ENCODE measurements around the gene ERLEC1.
"Not testable (repeated sequence)": the region's sequence is repeated elsewhere in the genome, so short reads cannot be mapped to it uniquely, and the experiment has no call there.

ERLEC1 gene, protein sequence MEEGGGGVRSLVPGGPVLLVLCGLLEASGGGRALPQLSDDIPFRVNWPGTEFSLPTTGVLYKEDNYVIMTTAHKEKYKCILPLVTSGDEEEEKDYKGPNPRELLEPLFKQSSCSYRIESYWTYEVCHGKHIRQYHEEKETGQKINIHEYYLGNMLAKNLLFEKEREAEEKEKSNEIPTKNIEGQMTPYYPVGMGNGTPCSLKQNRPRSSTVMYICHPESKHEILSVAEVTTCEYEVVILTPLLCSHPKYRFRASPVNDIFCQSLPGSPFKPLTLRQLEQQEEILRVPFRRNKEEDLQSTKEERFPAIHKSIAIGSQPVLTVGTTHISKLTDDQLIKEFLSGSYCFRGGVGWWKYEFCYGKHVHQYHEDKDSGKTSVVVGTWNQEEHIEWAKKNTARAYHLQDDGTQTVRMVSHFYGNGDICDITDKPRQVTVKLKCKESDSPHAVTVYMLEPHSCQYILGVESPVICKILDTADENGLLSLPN

DNA sequence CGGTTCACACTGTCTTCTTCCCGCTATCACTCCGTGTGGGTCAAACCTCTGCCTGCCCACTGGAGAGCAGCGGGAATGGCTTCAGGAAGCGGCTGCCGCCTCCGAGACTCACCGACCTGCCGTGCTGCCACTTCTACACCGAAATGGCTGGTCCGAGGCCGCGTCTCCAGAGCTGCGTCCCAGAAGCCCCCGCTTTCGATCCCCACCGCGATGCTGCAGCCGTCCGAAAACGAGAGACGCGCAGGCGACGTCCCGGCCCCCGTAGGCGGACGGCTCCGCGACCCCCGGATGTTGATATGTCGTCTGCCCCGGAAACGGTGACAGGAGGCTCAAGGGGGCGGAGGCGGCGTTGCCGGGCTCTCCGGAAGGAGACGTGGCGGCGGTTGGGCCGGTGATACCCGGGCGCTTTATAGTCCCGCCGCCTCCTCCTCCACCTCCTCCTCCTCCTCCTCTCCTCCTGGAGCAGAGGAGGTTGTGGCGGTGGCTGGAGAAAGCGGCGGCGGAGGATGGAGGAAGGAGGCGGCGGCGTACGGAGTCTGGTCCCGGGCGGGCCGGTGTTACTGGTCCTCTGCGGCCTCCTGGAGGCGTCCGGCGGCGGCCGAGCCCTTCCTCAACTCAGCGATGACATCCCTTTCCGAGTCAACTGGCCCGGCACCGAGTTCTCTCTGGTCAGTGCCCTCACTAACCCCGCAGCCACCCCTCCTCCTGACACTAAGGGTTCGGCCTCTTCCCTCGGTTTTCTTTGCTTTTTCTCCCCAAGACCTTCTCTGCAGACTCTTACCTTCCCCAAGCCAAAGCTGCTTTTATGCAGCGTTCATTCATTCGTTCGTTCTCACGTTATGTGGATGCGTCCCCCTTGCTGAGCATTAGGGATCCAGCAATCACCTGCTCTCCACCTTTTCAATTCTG lies at the start of gene ERLEC1, which contains the start of gene ASB3:
TSS of gene ERLEC1 (plus strand) at position 340 of the 909 bp plus-strand sequence. CDS start at position 507, 167 bp downstream.
TSS of gene ASB3 (minus strand) at position 249 of the 909 bp plus-strand sequence. CDS start 21,381 bp downstream, outside the sequence.
- DNase-seq, result peak; percentile 89

DNA sequence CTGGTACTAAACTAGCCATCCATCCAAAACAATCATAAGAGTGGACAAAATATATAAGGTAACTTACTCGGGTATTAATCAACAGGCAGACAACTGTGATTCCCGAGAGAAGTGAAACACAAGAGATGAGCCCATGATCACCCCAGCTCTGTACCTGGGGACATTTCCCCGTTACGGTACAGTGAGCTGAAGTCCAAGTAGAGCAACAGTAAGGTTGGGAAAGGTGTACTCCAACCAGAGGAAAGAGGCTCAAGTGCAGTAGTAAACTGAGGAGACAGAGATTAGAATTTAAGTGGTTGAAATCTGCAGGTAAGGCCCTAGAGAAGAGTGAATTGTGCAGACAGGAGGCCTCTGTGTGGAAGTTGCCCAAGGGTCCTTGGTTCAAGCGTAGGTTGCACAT lies 49.8 kb upstream of the ERLEC1 start:
- DNase-seq, result no peak

DNA sequence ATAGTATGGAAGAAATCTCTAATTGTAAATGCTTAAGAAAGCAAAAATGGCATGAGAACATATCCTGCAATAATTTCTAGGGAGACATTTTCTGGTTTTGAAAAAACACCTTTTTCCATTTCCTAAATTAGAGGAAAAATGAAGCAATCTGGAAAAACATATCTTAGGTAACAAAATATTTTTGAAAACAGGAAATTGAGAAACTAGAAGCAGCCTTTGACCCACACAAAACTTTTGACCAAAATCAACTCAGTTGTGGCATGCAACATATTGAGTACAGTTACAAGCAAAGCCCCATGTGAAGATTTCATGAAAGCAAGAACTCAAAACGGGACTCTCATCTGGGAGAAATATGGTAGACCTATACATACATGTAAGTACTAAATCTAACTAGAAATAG lies 47.8 kb upstream of the ERLEC1 start:
- no peak for DNase-seq

DNA sequence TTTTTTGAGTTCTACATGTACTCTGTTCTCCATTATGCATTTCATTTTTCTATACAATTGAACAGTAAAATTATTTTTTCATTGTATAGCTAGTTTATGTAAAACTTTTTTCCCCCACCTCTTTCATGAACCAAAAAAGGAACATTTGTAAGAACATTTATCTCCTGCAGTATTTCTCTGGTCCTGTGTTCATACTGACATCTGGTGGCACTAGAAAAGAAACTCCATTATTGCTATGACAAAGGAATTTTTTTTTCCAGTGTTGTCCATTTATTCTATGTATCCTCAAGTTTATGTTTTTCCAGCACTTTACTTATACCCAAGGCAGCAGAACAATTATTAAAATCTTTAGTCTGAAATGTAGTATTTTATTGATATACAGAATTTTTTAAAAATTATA lies 46.7 kb upstream of the ERLEC1 start:
- no peak for DNase-seq

DNA sequence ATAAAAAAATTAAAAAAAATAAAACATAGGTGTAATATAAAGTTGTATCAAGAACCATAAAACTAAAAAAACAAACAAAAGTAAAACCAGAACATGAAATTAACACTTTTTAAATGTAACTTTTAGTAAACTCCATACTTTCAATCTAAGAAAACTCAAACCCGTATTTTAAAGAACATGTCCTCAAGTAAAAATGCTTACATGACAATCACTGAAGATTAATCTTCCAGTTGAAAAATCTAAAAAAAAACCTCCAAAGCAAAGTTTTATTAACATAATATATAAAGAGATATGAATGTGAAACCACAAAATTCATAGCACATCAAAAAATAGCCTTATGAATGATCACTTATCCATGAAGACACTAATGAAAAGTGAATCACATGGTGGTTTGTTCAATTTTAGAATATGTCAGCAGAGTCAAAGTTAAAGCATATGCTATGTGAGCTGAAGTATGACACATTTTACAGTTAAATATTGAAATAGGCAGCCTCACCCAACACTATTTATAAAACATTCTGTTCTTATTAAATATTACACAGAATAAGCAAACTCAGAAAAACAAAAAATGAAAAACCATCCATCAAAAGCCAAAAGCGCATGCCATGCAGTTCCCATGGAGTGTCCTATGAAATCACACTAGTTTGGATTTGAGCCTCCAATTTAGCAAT lies 42.3 kb upstream of the ERLEC1 start:
- DNase-seq, result no peak

DNA sequence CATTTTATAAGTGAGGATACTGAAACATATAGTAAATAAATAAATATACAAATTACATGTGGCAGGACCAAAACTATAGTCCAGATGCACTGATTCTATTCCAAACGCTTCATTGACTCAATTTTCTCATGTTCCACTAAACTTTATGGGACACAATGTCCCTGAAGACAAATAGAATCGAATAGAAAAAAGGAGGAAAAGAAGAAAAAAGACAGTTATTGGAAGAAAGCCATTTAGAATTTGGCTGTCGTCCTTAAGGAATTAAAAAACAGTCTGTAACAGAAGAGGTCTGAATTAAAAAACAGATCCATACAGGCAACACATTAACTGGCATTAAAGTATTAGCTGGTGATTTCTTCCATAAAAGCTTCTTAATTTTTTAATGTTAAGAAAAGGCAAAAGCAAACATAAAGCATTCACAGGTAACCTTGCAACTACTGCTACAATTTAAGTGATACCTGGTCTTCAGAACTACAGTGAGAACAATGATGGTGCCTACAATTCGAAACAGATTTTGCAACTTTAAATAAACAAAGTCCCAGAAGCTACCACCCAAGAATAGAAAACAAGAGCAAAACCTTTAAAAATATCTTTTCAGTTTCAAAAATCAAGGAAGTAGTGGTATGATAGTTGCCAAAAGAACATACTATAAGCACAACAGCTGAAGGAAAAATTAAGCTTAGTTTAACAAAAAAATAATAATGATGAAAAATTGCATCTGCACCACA lies 36.6 kb upstream of the ERLEC1 start:
- DNase-seq, result no peak

DNA sequence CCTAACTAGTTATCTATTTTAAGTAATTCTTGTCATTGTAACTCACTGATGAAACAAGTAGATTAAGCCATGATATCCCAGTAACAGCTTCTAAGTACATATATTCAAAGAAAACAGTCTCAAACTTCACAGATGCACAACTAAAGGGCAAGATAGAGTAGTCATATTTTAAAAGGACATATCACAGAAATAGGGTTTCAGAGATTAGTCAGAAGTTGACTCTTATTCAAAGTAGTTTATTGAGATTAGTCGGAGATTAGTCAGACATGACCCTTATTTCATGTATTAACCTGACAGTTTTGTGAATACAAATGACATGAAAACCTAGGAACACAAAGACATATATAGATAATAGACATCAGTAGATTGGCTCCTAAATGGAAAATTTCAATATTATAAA lies 35.1 kb upstream of the ERLEC1 start:
- no peak for DNase-seq

DNA sequence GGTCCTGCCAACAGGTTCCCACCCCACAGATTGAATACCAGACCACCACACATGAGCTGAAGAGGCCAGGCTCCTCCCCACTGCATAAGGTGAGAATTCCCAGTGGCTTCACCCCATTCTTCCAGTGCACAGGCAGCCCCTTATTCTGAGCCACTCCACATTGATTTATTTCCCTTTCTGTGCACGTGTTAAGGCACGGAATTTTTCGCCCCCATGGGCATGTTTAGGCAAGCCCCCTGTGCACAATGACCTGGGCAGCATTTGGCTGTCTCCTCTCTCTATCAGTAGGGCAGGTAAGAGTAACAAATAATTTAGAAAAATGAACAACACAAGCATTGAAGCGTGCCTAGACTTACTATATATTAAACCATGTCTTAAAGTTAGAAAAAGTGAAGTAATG lies 34.5 kb upstream of the ERLEC1 start:
- no peak for DNase-seq

DNA sequence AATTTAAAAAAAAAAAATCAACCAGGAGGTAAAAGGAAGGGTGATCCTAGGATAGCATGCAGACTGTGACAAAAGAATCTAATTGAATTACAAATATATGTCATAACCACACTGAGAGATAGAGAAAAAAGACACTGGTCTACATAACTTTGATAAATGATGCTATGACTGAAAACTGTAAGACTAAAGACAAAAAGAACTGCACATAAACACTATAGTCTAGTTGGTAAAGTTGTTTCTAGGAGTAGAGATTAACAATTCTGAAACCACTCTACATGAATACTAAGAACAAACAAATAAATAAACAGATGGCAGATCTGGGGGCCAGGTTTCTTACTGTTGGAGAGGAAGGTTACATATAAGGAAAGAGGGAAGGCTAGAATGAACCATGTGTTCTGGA lies 33.8 kb upstream of the ERLEC1 start:
- DNase-seq, result no peak

DNA sequence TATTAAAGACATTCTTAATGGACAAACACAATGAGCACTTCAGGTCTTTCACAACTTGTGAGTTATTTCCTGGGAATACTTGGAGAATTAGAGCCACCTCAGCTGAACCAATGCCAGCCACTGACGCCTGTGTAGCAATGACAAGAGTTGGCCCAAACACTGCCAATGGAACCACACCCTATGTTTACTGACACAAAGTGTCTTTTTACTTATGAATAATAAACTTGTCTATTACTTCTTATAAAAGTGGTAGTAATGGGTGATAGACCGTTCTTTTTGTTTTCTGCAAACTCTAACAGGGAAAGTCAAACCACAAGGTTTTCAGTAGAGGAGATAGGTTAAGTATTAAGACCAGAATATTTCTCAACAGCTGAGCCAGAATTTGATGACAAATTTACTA lies 31.7 kb upstream of the ERLEC1 start:
- DNase-seq, result no peak

DNA sequence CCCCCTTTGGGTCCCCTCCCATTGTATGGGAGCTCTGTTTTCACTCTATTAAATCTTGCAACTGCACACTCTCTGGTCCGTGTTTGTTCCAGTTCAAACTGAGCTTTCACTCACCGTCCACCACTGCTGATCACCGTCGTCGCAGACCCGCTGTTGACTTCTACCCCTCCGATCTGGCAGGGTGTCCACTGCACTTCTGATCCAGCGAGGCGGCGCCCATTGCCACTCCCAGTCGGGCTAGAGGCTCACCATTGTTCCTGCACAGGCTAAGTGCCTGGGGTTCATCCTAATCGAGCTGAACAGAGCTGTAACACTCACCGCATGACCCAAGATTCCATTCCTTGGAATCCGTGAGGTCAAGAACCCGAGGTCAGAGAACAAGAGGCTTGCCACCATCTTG lies 30.2 kb upstream of the ERLEC1 start:
- DNase-seq, result no peak

DNA sequence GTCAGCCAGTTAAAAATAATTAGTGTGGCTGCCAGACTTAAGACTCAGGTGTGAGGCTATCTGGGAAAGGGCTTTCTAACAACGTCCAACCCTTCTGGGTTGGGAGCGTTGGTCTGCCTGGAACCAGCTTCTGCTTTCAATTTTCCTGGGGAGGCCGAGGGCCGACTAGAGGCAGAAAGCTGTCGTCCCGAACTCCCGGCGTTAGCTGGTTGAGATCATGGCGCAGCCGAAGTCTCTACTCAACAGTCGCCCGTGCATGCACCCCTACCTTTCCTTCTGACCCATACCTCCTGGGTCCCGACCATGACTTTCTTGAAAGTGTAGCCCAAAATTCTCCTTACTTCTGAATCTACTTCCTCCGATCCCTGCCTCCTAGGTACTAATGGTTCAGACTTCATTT lies 29.6 kb upstream of the ERLEC1 start:
- not testable (repeated sequence) for DNase-seq

DNA sequence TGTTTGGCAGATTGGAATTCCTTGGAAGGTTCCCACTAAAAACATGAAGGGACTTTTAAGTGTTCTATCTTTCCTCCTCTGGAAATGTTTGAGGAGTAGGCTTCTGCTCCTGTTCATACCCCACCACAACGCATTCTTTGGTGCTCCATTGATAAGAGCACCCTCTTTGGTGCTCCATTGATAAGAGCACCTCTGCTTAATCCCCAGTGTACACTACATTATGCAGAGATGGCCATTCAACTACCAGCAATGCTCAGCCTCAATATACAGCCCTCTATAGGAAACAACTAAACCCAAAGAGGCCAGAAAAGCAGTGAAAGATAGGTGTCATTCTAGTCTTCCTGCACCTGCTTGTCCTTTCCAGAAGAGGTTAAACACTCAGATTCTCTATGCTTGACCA lies 21.1 kb upstream of the ERLEC1 start:
- no peak for DNase-seq

DNA sequence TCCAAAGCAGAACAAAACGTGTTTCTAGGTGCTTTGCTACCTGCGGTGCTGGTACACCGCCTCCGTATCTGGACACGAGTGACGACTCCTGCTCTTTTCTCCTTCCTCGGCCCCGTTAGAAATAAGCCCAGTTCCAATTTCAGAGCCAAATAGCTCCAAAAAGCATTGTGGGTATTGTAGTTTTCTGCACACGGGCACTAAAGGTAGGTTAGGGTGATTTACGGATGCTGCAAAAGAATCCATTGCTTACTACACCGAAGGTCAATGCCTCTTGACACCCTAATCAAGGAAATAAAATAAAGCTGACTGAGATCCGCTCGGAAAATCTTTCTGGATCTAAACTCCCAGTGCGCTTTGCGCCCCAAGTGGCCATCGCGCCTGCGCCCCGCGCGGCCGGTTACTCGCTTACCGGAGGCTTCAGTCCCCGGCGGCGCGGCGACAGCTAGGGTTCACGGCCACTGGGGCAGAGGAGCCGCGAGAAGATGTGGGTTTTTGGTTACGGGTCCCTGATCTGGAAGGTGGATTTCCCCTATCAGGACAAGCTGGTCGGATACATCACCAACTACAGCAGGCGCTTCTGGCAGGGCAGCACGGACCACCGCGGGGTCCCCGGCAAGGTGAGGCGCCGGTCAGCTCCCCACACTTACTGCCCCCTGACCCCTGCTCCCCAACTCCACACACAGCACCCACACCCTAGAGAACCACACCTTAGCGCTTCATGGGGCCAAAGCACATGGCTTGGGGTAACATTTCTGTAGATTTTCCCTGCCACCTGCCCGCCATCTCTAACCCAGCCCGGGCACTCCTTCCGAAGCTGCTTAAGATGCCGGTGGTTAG lies 19.2 kb upstream of the ERLEC1 start, which contains the start of gene CHAC2:
TSS of gene CHAC2 (plus strand) at position 400 of the 837 bp plus-strand sequence. CDS start at position 483, 83 bp downstream.
- DNase-seq, result peak; percentile 87

DNA sequence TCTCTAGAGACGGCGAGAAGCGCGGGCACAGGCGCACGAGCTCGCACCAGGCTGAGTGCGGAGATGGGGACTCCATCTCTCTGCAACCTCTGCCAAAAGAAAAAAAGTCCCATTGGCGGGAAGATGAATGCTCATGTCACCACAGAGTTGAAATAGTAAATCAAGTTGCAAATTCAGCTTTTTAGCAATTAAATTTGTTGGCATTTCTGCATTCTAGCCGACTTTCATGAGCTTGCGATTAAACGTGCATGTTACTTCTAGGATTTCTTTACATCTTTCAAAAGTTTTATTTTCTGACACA lies 18.7 kb upstream of the ERLEC1 start:
- DNase-seq, result no peak

DNA sequence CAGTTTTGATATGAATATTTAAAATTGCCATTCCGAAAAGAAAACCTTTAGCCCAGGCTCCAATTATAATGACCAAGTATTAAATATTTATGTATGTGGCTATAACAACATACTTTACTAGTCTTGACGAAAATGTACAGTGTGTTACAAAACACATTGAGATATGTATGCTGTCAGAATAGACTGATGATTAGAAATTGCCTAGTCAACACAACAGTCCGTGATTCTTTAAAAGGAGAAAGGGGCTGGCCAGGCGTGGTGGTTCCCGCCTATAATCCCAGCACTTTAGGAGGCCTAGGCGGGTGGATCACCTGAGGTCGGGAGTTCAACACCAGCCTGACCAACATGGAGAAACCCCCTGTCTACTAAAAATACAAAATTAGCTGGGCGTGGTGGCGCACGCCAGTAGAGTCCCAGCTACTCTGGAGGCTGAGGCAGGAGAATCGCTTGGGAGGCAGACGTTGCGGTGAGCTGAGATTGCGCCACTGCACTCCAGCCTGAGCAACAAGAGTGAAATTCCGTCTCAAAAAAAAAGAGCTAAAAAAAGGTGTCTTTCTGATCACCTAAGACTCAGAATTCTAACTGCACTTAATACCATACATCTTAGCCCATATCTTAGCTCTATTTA lies 17.4 kb upstream of the ERLEC1 start:
- no peak for DNase-seq

DNA sequence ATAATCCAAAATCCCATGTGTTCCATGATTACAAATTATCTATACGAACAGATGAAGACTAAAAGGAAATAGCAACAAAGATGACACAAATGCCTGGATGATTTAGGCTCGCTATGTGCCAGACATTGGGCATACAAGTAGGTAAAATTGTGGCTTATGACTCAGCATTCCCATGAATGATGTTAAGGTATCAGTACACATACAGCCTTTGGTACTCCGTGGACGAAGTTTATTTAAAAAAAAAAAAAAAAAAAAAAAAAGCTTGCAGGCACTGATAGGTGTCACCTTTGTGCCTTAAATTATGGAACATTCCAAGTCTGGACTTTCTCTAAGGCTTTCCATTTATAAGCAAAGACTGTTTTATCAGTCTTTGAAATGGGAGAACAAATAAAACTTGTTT lies 16.6 kb upstream of the ERLEC1 start:
- no peak for DNase-seq

DNA sequence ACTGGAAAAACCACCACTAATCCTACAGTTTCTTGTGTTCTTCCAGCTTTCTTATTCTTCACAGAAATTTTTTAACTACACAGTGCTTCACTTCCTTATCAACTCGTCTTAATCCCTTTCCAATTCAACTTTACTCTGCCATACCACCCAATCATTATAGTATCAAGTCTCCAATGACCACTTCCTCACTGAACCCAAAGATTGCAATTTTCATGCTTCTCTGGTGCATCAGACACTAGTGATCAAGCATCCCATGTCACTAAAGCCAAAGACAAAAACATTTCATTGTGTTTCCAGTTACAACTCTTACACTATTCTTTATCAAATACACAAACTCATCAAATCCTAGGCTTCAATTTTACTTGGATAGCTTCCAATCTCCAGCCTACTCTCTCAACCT lies 9.7 kb upstream of the ERLEC1 start:
- no peak for DNase-seq

DNA sequence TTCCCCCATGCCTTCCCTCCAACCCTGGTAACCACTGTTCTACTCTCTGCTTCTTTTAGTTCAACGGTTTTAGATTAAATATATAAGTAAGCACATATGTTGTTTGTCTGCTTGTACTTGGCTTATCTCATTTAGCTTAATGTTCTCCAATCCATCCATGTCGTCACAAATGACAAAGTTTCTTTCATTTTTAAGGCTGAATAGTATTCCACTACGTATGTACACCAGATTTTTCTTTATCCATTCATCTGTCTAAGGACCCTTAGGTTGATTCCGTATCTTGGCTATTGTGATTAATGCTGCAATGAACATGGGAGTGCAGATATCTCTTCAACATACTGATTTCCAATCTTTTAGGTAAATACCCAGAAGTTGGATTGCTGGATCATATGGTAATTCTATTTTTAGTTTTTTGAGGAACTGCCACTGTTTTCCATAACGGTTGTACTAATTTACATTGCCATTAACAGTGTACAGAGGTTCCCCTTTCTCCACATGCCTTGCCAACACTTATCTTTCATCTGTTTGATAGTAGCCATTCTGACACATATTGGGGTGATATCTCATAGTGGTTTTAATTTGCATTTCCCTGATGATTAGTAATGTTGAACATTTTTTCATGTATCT lies 8.2 kb upstream of the ERLEC1 start:
- DNase-seq, result no peak

DNA sequence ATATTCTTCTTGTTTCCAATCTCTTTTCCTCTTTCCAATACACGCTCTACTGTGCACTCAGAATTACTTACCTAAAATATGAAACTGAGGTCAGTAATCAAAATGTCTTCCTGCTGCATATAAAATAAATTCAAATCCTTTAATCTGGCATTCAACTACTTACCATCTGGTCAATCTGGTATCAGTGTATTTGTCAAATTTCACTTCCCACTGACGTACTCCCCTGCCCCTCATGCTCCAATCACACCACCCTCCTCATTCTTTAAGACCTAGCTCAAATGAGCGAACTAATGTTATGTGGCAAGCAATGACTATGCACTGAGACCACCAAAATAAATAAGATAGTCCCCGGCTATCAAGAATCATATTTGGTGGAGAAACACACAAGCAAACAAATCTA lies 6.8 kb upstream of the ERLEC1 start:
- DNase-seq, result no peak

DNA sequence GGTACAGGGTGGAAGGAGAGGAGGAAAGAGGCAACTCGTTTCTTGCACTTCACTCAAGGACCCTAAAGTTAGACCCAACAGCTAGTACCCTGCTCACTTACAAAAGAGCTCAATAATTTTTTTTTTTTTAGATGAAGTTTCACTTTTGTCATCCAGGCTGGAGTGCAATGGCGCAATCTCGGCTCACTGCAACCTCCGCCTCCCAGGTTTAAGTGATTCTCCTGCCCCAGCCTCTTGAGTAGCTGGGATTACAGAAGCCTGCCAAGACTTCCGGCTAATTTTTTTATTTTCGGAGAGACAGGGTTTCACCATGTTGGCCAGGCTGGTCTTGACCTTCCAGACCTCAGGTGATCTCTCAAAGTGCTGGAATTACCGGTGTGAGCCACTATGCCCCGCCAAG lies 4.2 kb upstream of the ERLEC1 start:
- no peak for DNase-seq

All from CD4-positive, alpha-beta T cell treated with Interleukin-12 subunit alpha and Interleukin-12 subunit beta, for 1 hour (primary cell).